Measurements from ENCODE around the gene AFDN.

AFDN gene

GRCh38 chr6:167965592-167966539 is 139.2 kb downstream of the AFDN start:
- no peak overlapping the region for H3K4me3 ChIP-seq (ENCODE audit: control insufficient read depth, low read depth, low read length)
- DNase-seq (ENCODE audit: low read depth): no peak
- TF ChIP-seq, protein P1, sequence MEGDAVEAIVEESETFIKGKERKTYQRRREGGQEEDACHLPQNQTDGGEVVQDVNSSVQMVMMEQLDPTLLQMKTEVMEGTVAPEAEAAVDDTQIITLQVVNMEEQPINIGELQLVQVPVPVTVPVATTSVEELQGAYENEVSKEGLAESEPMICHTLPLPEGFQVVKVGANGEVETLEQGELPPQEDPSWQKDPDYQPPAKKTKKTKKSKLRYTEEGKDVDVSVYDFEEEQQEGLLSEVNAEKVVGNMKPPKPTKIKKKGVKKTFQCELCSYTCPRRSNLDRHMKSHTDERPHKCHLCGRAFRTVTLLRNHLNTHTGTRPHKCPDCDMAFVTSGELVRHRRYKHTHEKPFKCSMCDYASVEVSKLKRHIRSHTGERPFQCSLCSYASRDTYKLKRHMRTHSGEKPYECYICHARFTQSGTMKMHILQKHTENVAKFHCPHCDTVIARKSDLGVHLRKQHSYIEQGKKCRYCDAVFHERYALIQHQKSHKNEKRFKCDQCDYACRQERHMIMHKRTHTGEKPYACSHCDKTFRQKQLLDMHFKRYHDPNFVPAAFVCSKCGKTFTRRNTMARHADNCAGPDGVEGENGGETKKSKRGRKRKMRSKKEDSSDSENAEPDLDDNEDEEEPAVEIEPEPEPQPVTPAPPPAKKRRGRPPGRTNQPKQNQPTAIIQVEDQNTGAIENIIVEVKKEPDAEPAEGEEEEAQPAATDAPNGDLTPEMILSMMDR (IDR thresholded peaks at IDR 0.05; ENCODE audit: control insufficient read depth, insufficient read depth, low read depth, low read length, missing control alignments): no peak

DNA sequence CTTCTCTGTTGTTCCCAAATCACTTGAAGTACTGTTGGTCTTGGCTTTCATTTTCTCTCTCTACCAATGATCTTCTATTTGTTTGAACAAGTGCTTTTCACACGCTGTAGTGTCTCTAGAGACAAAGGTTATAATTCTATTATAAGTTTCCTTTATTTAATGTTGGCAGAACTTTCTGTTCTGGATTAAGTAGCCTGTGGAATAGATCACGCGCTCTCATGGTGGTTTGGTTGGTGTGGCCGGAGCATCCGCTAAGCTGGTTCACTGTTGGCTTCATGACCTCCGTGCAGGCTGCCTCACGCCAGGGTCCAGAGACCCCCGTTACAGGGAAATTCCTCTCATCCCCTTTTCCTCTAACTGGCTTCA is 139.8 kb downstream of the AFDN start:
- TF ChIP-seq, protein P1 (IDR thresholded peaks at IDR 0.05; ENCODE audit: control insufficient read depth, insufficient read depth, low read depth, low read length, missing control alignments): no peak
- DNase-seq (ENCODE audit: low read depth): no peak
- no peak overlapping the region for H3K4me3 ChIP-seq (ENCODE audit: control insufficient read depth, low read depth, low read length)

GRCh38 chr6:167968091-167968490 is 141.4 kb downstream of the AFDN start:
- no peak overlapping the region for H3K4me3 ChIP-seq (ENCODE audit: control insufficient read depth, low read depth, low read length)
- DNase-seq (ENCODE audit: low read depth): no peak
- TF ChIP-seq, protein P1 (IDR thresholded peaks at IDR 0.05; ENCODE audit: control insufficient read depth, insufficient read depth, low read depth, low read length, missing control alignments): peak; percentile 37

DNA sequence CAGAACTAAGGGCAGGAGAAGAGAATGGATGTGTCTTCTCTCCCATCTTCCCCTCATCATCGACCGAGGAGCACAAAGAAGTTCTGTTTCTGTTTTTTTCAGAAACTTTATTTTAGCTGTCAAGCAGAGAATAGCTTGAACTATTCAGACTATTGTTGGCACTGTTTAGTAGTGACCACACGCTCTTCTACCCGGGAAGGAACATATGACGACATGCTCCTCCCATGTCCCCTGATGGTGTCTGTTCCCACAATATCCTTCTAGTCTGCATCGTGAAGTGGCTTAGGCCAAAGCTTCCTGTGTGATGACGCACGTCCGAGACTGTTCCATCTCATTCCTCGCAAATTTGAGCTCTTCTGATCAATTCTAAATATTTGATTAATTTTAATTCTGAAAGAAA is 143.5 kb downstream of the AFDN start:
- TF ChIP-seq, protein P1 (IDR thresholded peaks at IDR 0.05; ENCODE audit: control insufficient read depth, insufficient read depth, low read depth, low read length, missing control alignments): no peak
- no peak for DNase-seq (ENCODE audit: low read depth)
- no peak overlapping the region for H3K4me3 ChIP-seq (ENCODE audit: control insufficient read depth, low read depth, low read length)

GRCh38 chr6:167972193-167972592 is 145.5 kb downstream of the AFDN start:
- TF ChIP-seq, protein P1 (IDR thresholded peaks at IDR 0.05; ENCODE audit: control insufficient read depth, insufficient read depth, low read depth, low read length, missing control alignments): no peak
- no peak for DNase-seq (ENCODE audit: low read depth)
- no peak overlapping the region for H3K4me3 ChIP-seq (ENCODE audit: control insufficient read depth, low read depth, low read length)

DNA sequence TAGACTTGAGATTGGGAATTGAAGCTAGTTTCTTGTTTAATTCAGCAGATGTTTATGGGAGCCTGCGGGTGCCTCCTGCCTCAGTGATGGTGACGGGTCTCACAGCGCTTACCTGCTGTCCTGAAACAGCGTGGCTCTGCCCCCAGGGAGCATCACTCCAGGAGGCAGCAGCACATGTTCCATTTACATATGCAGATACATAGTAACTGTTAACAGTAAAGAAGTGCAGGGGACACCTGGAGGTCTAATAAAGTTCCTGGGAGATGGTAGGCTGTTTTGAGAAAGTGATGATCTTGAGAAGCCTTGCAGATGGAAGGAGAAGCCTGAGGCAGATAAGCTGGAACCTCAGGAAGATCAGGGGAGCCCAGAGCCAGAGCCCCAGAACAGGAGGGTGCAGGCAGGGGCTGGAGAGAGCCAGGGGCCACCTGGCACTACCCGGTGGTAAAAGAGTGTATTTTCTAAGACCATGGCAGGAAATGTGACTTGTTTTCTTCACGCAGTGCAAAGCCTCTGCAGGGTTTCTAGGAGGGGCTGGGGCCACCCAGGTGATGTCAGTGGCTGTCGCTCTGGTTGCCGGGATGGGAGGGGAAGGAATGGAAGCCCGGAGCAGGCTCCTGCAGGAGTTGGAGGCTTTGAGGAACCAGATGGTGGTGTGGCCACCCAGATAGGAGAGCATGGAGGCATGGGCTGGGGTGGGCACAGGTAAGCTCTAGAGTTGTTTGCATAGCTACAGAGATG is 146.6 kb downstream of the AFDN start:
- no peak overlapping the region for H3K4me3 ChIP-seq (ENCODE audit: control insufficient read depth, low read depth, low read length)
- TF ChIP-seq, protein P1 (IDR thresholded peaks at IDR 0.05; ENCODE audit: control insufficient read depth, insufficient read depth, low read depth, low read length, missing control alignments): no peak
- DNase-seq (ENCODE audit: low read depth): no peak

All from AG09309 (cell line).